Pancreas (tissue), 10 donors: Measurements from ENCODE around the gene NUP107. TPM values are rescaled to one million over a fixed set of nuclear protein-coding genes. Genes with fewer than 3 reads are reported as not detected.

ENCODE experiments used
- ATAC-seq, 4 donors: fragments of 200-7000 bp; cut with Tn5 transposase; one replicate each; pipeline versions ENCODE4 v1.8.0 to v1.9.1; 2020; ENCODE audit warnings: mild to moderate bottlenecking in 4 of 4, moderate library complexity in 4 of 4
- DNase-seq, 6 donors: peaks; one replicate each; pipeline ENCODE4 v3.0.0-alpha.2; 2020
- FAIRE-seq: peaks from 2 replicates; lab custom pipeline; 2012; peaks lifted over from hg19 to GRCh38; lab: Jason Lieb, UNC
- H3K27ac ChIP-seq, 4 donors: fragments of 200-600 bp; sonication (generic); 1 replicate in 3 of 4; 2 replicates in 1 of 4; pipeline versions ENCODE4 v1.5.0 to v1.8.0; 2020
- H3K27me3 ChIP-seq, 4 donors: fragments of 200-600 bp; one replicate each; pipeline ENCODE4 v1.8.0; 2021
- H3K36me3 ChIP-seq, 3 donors: fragments of 200-600 bp; sonication (generic) in 1 of 3; one replicate each; pipeline versions ENCODE4 v1.5.0 to v1.8.0; 2020 to 2021
- H3K4me1 ChIP-seq, 3 donors: fragments of 200-600 bp; one replicate each; pipeline ENCODE4 v1.8.0; 2021
- H3K4me3 ChIP-seq, 4 donors: fragments of 200-600 bp; sonication (generic) in 2 of 4; one replicate each; pipeline versions ENCODE4 v1.5.0 to v1.8.0; 2020 to 2021
- H3K9me3 ChIP-seq, 4 donors: fragments of 200-600 bp; one replicate each; pipeline ENCODE4 v1.8.0; 2021
- CTCF ChIP-seq, 4 donors: fragments of 200-600 bp; sonication (generic) in 3 of 4; IDR thresholded peaks; one replicate each; pipeline versions ENCODE4 v1.5.0 to v1.8.0; 2021; ENCODE audit warnings: antibody characterized with exemption in 4 of 4
- WGBS, 2 donors: extraction: QIAGEN DNeasy Blood & Tissue Kit; methylation state at CpG; one replicate each; pipeline ENCODE4 v1.1.7; 2013; 5-methylcytosine and 5-hydroxymethylcytosine counted together
- intact Hi-C, 3 donors: fragments of 100-400 bp; cut with DNase I; formaldehyde crosslinking; loops; one replicate each; pipeline versions ENCODE4 v1.11.1 to v1.14.2; 2022
- polyA plus RNA-seq, 2 donors: library from polyadenylated mRNA; stranded (reverse); fragments of 200-250 nt; gene quantifications; one replicate each; pipeline ENCODE4 v1.2.3, GENCODE V29; 2013
- total RNA-seq, 6 donors: library from RNA; stranded (reverse); fragmentation: NEBNext Ultra II Directional in 4 of 6; extraction: Animal tissue kit (Norgen Biotek cat#: 25700) in 4 of 6; gene quantifications; one replicate each; pipeline versions ENCODE4 v1.2.1 to v1.2.4, GENCODE V29; 2021 to 2023
- donor health status: healthy with polysubstance abuse.
- donor health status: DM: no; HTN: no; CAD: no; lungs with moderate emphysema.
- donor health status: DM: no; HTN: no; CAD: no.
- donor health status: control.
- donor health status: control.
- donor health status: Bipolar disorder and iron deficiency.
- donor health status: DM: yes; HTN: yes; CAD: no.
- donor health status: DM: no; HTN: no; CAD: no.
- donor health status: DM: no; HTN: no; CAD: no.
- donor health status: DM: yes; HTN: yes; CAD: no.

Gene NUP107
- total and polyA plus RNA-seq, 8 donors, result 11.3 to 22.1 (median 14.6) TPM

- ATAC-seq, result no peak
- Histone ChIP-seq H3K4me3 (no peak overlapping the region), H3K9me3 (no peaks in the 10 kb centered on the region), H3K4me1 (no peaks in the 10 kb centered on the region), H3K36me3 (no peaks in the 10 kb centered on the region), H3K27me3 (no peaks in the 10 kb centered on the region), H3K27ac (no peak overlapping the region)
- TF ChIP-seq CTCF (IDR thresholded peaks at IDR 0.05), result no peak
- no peak for DNase-seq
- 90 to 91% methylated on average over 7 of the region's 7 CpGs for WGBS, 2 donors
- FAIRE-seq, result no peak
- intact Hi-C loops, result no loop called here
Measured at GRCh38 chr12:68775121-68775630, 88.4 kb downstream of the NUP107 start.

- WGBS, 2 donors, result 67 to 77% methylated on average over 5 of the region's 5 CpGs
- FAIRE-seq (no peak), DNase-seq (no peak), ATAC-seq (no peak)
- Histone ChIP-seq H3K4me1 (no peaks in the 10 kb centered on the region), H3K36me3 (no peaks in the 10 kb centered on the region), H3K4me3 (no peak overlapping the region), H3K27ac (no peak overlapping the region), H3K9me3 (no peaks in the 10 kb centered on the region), H3K27me3 (no peaks in the 10 kb centered on the region)
- no peak for TF ChIP-seq CTCF (IDR thresholded peaks at IDR 0.05)
- intact Hi-C loops, result no loop called here
Measured at GRCh38 chr12:68776976-68777610, 90.3 kb downstream of the NUP107 start.

- no peak for TF ChIP-seq CTCF (IDR thresholded peaks at IDR 0.05)
- intact Hi-C loops, result no loop called here
- Histone ChIP-seq H3K4me3 (no peak overlapping the region), H3K4me1 (no peaks in the 10 kb centered on the region), H3K9me3 (no peaks in the 10 kb centered on the region), H3K27me3 (no peaks in the 10 kb centered on the region), H3K27ac (no peak overlapping the region), H3K36me3 (no peaks in the 10 kb centered on the region)
- FAIRE-seq (no peak), DNase-seq (no peak), ATAC-seq (no peak)
Measured at GRCh38 chr12:68779280-68779679, 92.5 kb downstream of the NUP107 start.

GRCh38 chr12:68780731-68781130, 94.0 kb downstream of the NUP107 start:
- FAIRE-seq (no peak), ATAC-seq (no peak)
- intact Hi-C loops, result no loop called here

More at GRCh38 chr12:68780731-68781130, 94.0 kb downstream of the NUP107 start:
- WGBS, 2 donors, result 92 to 95% methylated on average over 6 of the region's 6 CpGs
- peaks cover 5 to 11% (median 7%) of the 10 kb centered on the region in 3 donors for H3K4me1 ChIP-seq
- H3K4me3 ChIP-seq, result no peak overlapping the region
- H3K27me3 ChIP-seq, result no peaks in the 10 kb centered on the region
- no peak for DNase-seq
- no peaks in the 10 kb centered on the region for H3K36me3 ChIP-seq
- H3K9me3 ChIP-seq, result no peaks in the 10 kb centered on the region
- H3K27ac ChIP-seq, result no peak overlapping the region
- TF ChIP-seq CTCF (IDR thresholded peaks at IDR 0.05), result no peak
